ENCODE measurements around the gene TNNT1.

TNNT1 gene

DNA sequence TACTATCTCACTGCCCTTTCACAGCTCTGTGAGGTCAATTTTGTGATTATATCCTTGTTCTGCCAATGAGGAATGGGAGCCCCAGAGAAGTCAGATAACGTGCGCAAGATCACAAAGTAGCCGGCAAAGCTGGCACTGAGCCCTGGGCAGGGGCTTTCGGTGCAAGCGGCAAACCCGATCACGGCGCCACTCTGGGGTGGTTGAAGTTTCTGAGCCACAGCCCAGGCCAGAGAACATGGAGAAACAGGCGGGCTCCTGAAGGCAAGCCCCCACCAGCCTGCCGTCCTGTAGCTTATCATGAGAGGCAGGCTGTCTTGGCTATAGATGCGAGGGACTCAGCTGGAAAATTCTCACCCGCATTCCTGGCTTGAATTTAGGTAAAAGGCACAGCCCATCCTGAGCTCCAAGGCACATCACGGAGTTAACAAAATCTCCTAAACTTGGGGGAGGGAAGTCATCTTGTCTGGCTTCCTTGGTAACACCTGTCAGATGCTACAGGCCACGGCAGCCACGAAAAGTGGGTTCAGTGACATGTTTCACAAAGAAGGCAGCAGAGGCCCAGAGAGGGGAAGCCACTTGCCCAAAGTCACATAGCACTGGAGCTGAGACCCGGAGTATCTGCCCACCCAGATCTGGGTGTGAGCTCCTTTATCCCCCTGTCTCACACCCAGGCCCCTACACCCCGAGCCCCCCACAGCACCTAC, 12.5 kb downstream of the TNNT1 start:
- TF ChIP-seq GATA3 (IDR thresholded peaks at IDR 0.05; ENCODE audit: low read depth, low read length) (no peak), GATA2 (IDR thresholded peaks at IDR 0.05; ENCODE audit: low read depth, low read length) (no peak)

- no peak for TF ChIP-seq GATA3 (IDR thresholded peaks at IDR 0.05; ENCODE audit: low read depth, low read length)
These were observed 14.3 kb downstream of the TNNT1 start for GRCh38 chr19:55134736-55135135.

DNA sequence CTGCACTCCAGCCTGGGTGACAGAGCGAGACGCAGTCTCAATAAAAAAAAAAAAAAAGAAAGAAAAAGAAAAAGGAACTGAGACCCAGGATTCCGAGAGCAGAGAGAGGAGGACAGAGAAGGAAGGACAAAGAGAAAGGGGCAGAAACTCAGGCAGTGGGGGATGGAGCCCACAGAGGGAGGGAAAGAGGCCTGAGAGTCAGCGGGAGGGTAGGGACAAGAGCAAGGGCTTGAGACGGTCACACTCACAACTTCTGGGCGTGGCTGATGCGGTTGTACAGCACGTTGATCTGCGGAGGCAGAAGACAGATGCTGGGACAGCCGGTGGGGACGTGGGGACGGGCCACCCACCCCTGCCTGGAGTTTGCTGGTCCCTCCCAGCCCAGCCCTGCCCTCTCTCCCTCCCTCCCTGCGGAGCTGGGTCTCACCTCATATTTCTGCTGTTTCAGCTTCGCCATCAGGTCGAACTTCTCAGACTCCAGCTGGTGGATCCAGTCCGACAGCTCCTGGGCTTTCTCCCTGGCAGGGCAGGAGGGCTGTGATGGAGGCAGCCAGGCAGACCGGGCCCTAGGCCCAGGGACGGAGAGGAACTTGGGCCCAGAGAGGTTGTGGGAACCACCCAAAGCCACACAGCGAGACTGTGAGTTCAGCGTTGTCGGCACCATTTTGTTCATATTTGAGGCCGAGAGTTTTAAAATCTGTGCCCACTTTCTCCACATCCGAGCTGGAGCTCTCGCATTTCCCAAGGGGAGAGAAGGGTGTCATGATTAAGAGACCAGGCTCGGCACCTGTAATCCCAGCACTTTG, 15.2 kb downstream of the TNNT1 start:
- TF ChIP-seq GATA2 (IDR thresholded peaks at IDR 0.05; ENCODE audit: low read depth, low read length) (no peak), GATA3 (IDR thresholded peaks at IDR 0.05; ENCODE audit: low read depth, low read length) (no peak)

DNA sequence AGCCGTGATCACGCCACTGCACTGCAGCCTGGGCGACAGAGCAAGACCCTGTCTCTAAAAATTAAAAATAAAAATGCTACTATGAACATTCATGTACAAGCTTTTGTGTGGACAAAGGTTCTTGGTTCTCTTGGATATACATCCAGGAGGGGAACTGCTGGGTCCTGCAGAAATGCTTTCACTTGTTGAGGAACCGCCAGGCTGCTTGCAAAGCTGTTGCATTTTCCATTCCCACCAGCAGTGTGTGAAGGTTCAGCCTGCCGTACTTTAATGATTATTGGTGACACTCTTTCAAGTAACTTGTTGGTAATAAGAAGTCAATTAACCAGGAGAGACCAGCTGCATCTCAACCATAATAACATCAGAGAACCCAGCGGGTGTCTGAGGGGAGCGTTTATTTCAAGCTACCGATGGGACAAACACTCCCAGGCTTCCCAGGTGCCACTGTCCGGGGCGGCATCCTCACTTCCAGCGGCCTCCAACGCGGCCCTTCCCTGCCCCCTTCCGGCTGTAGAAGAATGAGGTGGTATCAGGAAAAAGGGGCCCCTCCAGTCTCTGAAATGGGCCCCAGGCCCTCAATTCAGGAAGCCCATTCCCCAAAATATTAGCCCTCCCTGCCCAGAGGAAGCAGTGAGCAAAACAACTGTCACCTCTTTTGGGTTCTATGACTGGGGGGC, 16.4 kb downstream of the TNNT1 start:
- TF ChIP-seq GATA3 (IDR thresholded peaks at IDR 0.05; ENCODE audit: low read depth, low read length) (no peak), GATA2 (IDR thresholded peaks at IDR 0.05; ENCODE audit: low read depth, low read length) (no peak)

- TF ChIP-seq GATA2 (IDR thresholded peaks at IDR 0.05; ENCODE audit: low read depth, low read length), result no peak
- no peak for TF ChIP-seq GATA3 (IDR thresholded peaks at IDR 0.05; ENCODE audit: low read depth, low read length)
These were observed 17.6 kb downstream of the TNNT1 start for GRCh38 chr19:55131421-55131820.

DNA sequence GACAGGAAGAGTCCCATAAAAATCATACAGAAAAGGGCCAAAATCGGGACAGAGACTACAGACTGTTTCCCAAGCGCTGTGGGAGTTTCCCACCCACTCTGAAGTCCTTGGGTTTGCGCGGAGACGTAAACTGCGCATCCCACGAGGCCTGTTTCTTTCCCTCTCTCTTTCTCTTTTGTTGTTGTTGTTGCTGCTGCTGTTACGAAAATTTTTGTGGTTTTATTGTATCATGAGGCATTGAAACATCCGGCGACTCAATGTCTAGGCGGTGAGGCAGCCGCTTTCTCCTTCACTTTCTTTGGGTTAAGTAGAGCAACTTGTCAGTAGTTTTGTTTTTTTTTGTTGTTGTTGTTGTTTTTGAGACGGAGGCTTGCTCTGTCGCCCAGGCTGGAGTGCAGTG, 30.0 kb downstream of the TNNT1 start:
- TF ChIP-seq GATA2 (IDR thresholded peaks at IDR 0.05; ENCODE audit: low read depth, low read length) (no peak), GATA3 (IDR thresholded peaks at IDR 0.05; ENCODE audit: low read depth, low read length) (no peak)

- no peak for TF ChIP-seq GATA2 (IDR thresholded peaks at IDR 0.05; ENCODE audit: low read depth, low read length)
- no peak for TF ChIP-seq GATA3 (IDR thresholded peaks at IDR 0.05; ENCODE audit: low read depth, low read length)
These were observed 30.5 kb downstream of the TNNT1 start for GRCh38 chr19:55118401-55118991.

- TF ChIP-seq GATA3 (IDR thresholded peaks at IDR 0.05; ENCODE audit: low read depth, low read length) (no peak), GATA2 (IDR thresholded peaks at IDR 0.05; ENCODE audit: low read depth, low read length) (no peak)
These were observed 31.2 kb downstream of the TNNT1 start for GRCh38 chr19:55117663-55118391.

DNA sequence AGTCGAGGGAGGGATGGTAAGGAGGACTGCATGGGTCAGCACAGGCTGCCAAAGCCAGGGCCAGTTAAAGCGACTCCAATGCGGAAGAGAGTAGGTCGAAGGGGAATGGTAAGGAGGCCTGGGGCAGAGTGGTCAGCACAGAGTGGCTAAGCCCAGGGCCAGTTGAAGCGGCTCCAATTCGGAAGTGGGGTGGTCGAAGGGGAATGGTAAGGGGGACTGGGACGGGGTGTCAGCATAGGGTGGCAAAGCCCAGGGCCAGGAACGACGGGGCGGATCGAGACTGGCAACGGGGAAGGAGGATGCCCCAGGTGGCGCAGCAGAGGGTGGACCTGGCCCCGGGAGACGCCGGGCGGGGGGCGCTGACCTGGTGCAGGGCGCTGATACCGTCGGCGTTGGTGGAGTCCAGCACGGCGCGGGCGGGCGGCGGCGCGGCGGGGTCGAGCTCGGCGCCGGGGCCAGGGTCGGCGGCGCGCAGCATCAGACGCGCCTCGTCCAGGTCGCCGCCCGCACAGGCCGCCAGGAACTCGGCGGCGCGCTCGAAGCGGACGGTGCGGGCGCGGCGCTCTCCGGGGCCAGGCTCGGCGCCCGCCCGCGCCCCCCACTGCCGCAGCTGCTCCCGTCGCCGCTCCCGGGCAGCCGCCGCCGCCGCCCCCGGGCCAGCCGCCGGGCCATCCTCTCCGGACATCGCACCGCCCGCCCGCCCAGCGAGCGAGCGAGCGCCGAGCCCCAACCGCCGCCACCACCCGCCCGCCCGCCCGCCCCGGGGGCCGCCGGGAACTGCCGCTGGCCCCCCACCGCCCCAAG, 31.9 kb downstream of the TNNT1 start, which contains the start of gene PPP1R12C:
TSS of gene PPP1R12C (minus strand) at position 779 of the 804 bp plus-strand sequence. CDS start at position 685, 94 bp downstream.
- no peak for TF ChIP-seq GATA2 (IDR thresholded peaks at IDR 0.05; ENCODE audit: low read depth, low read length)
- TF ChIP-seq GATA3 (IDR thresholded peaks at IDR 0.05; ENCODE audit: low read depth, low read length), result no peak

- TF ChIP-seq GATA3 (IDR thresholded peaks at IDR 0.05; ENCODE audit: low read depth, low read length) (no peak), GATA2 (IDR thresholded peaks at IDR 0.05; ENCODE audit: low read depth, low read length) (no peak)
These were observed 32.7 kb downstream of the TNNT1 start for GRCh38 chr19:55116232-55116858.

- no peak for TF ChIP-seq GATA3 (IDR thresholded peaks at IDR 0.05; ENCODE audit: low read depth, low read length)
- no peak for TF ChIP-seq GATA2 (IDR thresholded peaks at IDR 0.05; ENCODE audit: low read depth, low read length)
These were observed 33.5 kb downstream of the TNNT1 start for GRCh38 chr19:55115446-55116065.

DNA sequence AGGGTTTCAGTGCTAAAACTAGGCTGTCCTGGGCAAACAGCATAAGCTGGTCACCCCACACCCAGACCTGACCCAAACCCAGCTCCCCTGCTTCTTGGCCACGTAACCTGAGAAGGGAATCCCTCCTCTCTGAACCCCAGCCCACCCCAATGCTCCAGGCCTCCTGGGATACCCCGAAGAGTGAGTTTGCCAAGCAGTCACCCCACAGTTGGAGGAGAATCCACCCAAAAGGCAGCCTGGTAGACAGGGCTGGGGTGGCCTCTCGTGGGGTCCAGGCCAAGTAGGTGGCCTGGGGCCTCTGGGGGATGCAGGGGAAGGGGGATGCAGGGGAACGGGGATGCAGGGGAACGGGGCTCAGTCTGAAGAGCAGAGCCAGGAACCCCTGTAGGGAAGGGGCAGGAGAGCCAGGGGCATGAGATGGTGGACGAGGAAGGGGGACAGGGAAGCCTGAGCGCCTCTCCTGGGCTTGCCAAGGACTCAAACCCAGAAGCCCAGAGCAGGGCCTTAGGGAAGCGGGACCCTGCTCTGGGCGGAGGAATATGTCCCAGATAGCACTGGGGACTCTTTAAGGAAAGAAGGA, 34.4 kb downstream of the TNNT1 start:
- TF ChIP-seq GATA3 (IDR thresholded peaks at IDR 0.05; ENCODE audit: low read depth, low read length) (no peak), GATA2 (IDR thresholded peaks at IDR 0.05; ENCODE audit: low read depth, low read length) (no peak)
